ENCODE results near the gene ABCC3. TPM values are rescaled to one million over a fixed set of nuclear protein-coding genes. Genes with fewer than 3 reads are reported as not detected.

The ABCC3 gene
- total RNA-seq, 1 experiment from 2014 or later = 88.0 TPM

DNA sequence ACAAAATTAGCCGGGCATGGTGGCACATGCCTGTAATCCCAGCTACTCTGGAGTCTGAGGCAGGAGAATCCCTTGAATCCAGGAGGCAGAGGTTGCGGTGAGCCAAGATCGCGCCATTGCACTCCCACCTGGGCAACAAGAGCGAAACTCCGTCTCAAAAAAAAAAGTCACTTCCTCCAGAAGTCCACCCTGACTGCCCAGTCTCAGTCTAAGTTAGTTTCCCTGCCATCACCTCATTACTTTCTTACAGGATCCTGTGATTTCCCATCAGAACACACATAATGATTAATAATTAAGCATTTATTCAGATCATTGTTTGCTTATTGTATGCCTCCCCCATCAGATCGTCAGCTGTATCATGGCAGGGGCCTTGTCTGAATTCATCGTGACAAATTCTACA, 31.6 kb downstream of the ABCC3 start:
- intact Hi-C loops (cut with micrococcal nuclease; ENCODE audit: unreplicated experiment) = no loop called here
- Mint-ChIP-seq H3K27ac (ENCODE audit: unreplicated experiment) (peak overlapping the region; percentile 0), H3K9me3 (ENCODE audit: low read depth, unreplicated experiment) (no peaks in the 10 kb centered on the region), H3K4me1 (ENCODE audit: low read depth, unreplicated experiment) (peaks cover 65% of the 10 kb centered on the region), H3K27me3 (ENCODE audit: unreplicated experiment) (no peaks in the 10 kb centered on the region), H3K36me3 (ENCODE audit: insufficient read depth, unreplicated experiment) (peaks cover 30% of the 10 kb centered on the region), H3K4me3 (ENCODE audit: low read depth, unreplicated experiment) (no peak overlapping the region)
- CTCF ChIA-PET = interaction anchor here (0.6 to 1.3 kb wide), 3 partner anchors 12 to 277 kb away, joined by 3 to 5 read pairs (median 4); no protein-coding TSS in a partner anchor
- no peak for DNase-seq
- TF ChIP-seq, protein P1, sequence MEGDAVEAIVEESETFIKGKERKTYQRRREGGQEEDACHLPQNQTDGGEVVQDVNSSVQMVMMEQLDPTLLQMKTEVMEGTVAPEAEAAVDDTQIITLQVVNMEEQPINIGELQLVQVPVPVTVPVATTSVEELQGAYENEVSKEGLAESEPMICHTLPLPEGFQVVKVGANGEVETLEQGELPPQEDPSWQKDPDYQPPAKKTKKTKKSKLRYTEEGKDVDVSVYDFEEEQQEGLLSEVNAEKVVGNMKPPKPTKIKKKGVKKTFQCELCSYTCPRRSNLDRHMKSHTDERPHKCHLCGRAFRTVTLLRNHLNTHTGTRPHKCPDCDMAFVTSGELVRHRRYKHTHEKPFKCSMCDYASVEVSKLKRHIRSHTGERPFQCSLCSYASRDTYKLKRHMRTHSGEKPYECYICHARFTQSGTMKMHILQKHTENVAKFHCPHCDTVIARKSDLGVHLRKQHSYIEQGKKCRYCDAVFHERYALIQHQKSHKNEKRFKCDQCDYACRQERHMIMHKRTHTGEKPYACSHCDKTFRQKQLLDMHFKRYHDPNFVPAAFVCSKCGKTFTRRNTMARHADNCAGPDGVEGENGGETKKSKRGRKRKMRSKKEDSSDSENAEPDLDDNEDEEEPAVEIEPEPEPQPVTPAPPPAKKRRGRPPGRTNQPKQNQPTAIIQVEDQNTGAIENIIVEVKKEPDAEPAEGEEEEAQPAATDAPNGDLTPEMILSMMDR (IDR thresholded peaks at IDR 0.05; ENCODE audit: unreplicated experiment) = no peak
- BruUV-seq (replicated peaks) = no TSS peak

- peaks cover 64% of the 10 kb centered on the region for H3K4me1 Mint-ChIP-seq (ENCODE audit: low read depth, unreplicated experiment)
- peaks cover 30% of the 10 kb centered on the region for H3K36me3 Mint-ChIP-seq (ENCODE audit: insufficient read depth, unreplicated experiment)
- no peaks in the 10 kb centered on the region for H3K9me3 Mint-ChIP-seq (ENCODE audit: low read depth, unreplicated experiment)
- TF ChIP-seq, protein P1 (IDR thresholded peaks at IDR 0.05; ENCODE audit: unreplicated experiment) = no peak
- BruUV-seq (replicated peaks) = no TSS peak
- H3K4me3 Mint-ChIP-seq (ENCODE audit: low read depth, unreplicated experiment) = no peak overlapping the region
- H3K27me3 Mint-ChIP-seq (ENCODE audit: unreplicated experiment) = no peaks in the 10 kb centered on the region
- CTCF ChIA-PET = interaction anchor here (0.7 to 1.3 kb wide), 3 partner anchors 18 to 120 kb away, joined by 3 to 5 read pairs (median 3); partner anchors contain the start of gene SPATA20
- no peak for DNase-seq
- intact Hi-C loops (cut with micrococcal nuclease; ENCODE audit: unreplicated experiment) = no loop called here
- peak overlapping the region; percentile 20 for H3K27ac Mint-ChIP-seq (ENCODE audit: unreplicated experiment)
These were observed 32.8 kb downstream of the ABCC3 start for GRCh38 chr17:50667259-50668024.

- Mint-ChIP-seq H3K4me3 (ENCODE audit: low read depth, unreplicated experiment) (no peak overlapping the region), H3K4me1 (ENCODE audit: low read depth, unreplicated experiment) (peaks cover 58% of the 10 kb centered on the region), H3K27me3 (ENCODE audit: unreplicated experiment) (no peaks in the 10 kb centered on the region), H3K9me3 (ENCODE audit: low read depth, unreplicated experiment) (no peaks in the 10 kb centered on the region), H3K36me3 (ENCODE audit: insufficient read depth, unreplicated experiment) (peaks cover 31% of the 10 kb centered on the region), H3K27ac (ENCODE audit: unreplicated experiment) (peak overlapping the region; percentile 20)
- CTCF ChIA-PET = interaction anchor here (0.9 kb wide), 1 partner anchor 27 kb away, joined by 3 read pairs; no protein-coding TSS in a partner anchor
- intact Hi-C loops (cut with micrococcal nuclease; ENCODE audit: unreplicated experiment) = no loop called here
- BruUV-seq (replicated peaks) = no TSS peak
- TF ChIP-seq, protein P1 (IDR thresholded peaks at IDR 0.05; ENCODE audit: unreplicated experiment) = no peak
- no peak for DNase-seq
These were observed 33.5 kb downstream of the ABCC3 start for GRCh38 chr17:50668025-50668837.

- CTCF ChIA-PET = interaction anchor here (0.9 kb wide), 2 partner anchors 10 to 28 kb away, joined by 3 read pairs; no protein-coding TSS in a partner anchor
These were observed 34.3 kb downstream of the ABCC3 start for GRCh38 chr17:50668838-50669581.

More at GRCh38 chr17:50668838-50669581, 34.3 kb downstream of the ABCC3 start:
- Mint-ChIP-seq H3K27ac (ENCODE audit: unreplicated experiment) (peak overlapping the region; percentile 20), H3K9me3 (ENCODE audit: low read depth, unreplicated experiment) (no peaks in the 10 kb centered on the region), H3K36me3 (ENCODE audit: insufficient read depth, unreplicated experiment) (peaks cover 36% of the 10 kb centered on the region), H3K4me1 (ENCODE audit: low read depth, unreplicated experiment) (peaks cover 63% of the 10 kb centered on the region), H3K4me3 (ENCODE audit: low read depth, unreplicated experiment) (no peak overlapping the region), H3K27me3 (ENCODE audit: unreplicated experiment) (no peaks in the 10 kb centered on the region)
- intact Hi-C loops (cut with micrococcal nuclease; ENCODE audit: unreplicated experiment) = no loop called here
- DNase-seq = no peak
- TF ChIP-seq, protein P1 (IDR thresholded peaks at IDR 0.05; ENCODE audit: unreplicated experiment) = no peak
- BruUV-seq (replicated peaks) = no TSS peak
